ENCODE measurements around the gene GPAM.
"Not testable (repeated sequence)": the region's sequence is repeated elsewhere in the genome, so short reads cannot be mapped to it uniquely, and the experiment has no call there.

- TF ChIP-seq EZH2phosphoT487 (IDR thresholded peaks at IDR 0.05; ENCODE audit: insufficient read depth, low read depth); EZH2 (IDR thresholded peaks at IDR 0.05; ENCODE audit: insufficient read depth, poor library complexity, severe bottlenecking): not testable (repeated sequence)
Observed at GRCh38 chr10:112197662-112198061, 14.1 kb upstream of the GPAM start.

Data from GM23248 (cell line).